H1 (cell line): ENCODE results near the gene ANK3. TPM values are rescaled to one million over a fixed set of nuclear protein-coding genes. Genes with fewer than 3 reads are reported as not detected.

ENCODE experiments used
- CTBP2 ChIP-seq: IDR thresholded peaks from 2 replicates; pipeline ENCODE4 v1.7.0; 2011; ENCODE audit warnings: borderline replicate concordance, mild to moderate bottlenecking, moderate library complexity, mixed read lengths, low read length; ENCODE audit not compliant: insufficient read depth, insufficient read length
- EP300 ChIP-seq, 2 experiments: IDR thresholded peaks; 1 replicate in 1 of 2; 2 replicates in 1 of 2; pipeline ENCODE4 v1.6.1; 2011 to 2012; ENCODE audit warnings: low read depth in 2 of 2, low read length in 2 of 2, mild to moderate bottlenecking in 2 of 2, borderline replicate concordance in 1 of 2, inconsistent platforms in 1 of 2, moderate library complexity in 1 of 2
- RBBP5 ChIP-seq: IDR thresholded peaks from 2 replicates; pipeline ENCODE4 v1.7.1; 2012; ENCODE audit warnings: low read depth, mild to moderate bottlenecking, inconsistent platforms, low read length, moderate library complexity, borderline replicate concordance
- SP2 ChIP-seq: IDR thresholded peaks from 2 replicates; pipeline ENCODE4 v1.6.1; 2012; ENCODE audit warnings: mild to moderate bottlenecking, low read length, inconsistent platforms
- polyA plus RNA-seq, 7 experiments: library from polyadenylated mRNA; depleted of rRNA in 3 of 7; stranded (reverse) in 5 of 7; unstranded in 2 of 7; fragments of >200 nt in 5 of 7; fragments of 200-250 nt in 2 of 7; gene quantifications; 1 replicate in 5 of 7; 2 replicates in 1 of 7; 4 replicates in 1 of 7; pipeline versions ENCODE4 v1.2.1 to v1.2.3, GENCODE V29; 2011 to 2013; ENCODE audit warnings: missing spikeins in 2 of 7, mixed read lengths in 2 of 7
- total RNA-seq: library from RNA; stranded (reverse); fragmentation: NEBNext Ultra II Directional; extraction: Animal tissue kit (Norgen Biotek cat#: 25700); gene quantifications from 2 replicates; pipeline ENCODE4 v1.2.1, GENCODE V29; 2021
- TF ChIP-seq, protein P1 (sequence below): fragments of 300-600 bp; sonication (generic); IDR thresholded peaks from 2 replicates; pipeline ENCODE4 v1.7.1; 2012; ENCODE audit warnings: low read length, moderate library complexity, mild to moderate bottlenecking, inconsistent platforms; ENCODE audit not compliant: insufficient replicate concordance

Gene ANK3
- total and polyA plus RNA-seq, 2 of the 8 experiments (the other 6 are each of a cell fraction or from before 2014, with no cell fraction given) = 18.1 to 67.9 TPM

DNA sequence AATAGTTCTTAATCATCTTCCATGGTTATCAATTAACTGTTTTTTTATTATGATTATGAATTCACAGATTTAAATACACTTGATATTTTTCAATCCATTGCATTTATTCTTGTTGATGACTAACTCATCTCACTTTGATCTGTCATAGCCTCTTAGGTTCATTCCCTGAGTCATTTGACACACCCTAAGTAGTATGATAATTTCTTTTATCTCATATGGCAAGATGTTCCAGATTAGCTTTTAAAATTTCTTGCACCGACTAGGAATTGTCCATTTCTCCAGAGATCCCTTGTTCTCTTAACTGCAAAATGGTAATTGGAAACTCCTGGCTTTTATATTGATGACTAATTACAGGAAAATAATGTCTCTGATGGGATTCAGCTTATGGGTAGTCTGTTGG, 395.7 kb downstream of the ANK3 start (continued):
- TF ChIP-seq, protein P1, sequence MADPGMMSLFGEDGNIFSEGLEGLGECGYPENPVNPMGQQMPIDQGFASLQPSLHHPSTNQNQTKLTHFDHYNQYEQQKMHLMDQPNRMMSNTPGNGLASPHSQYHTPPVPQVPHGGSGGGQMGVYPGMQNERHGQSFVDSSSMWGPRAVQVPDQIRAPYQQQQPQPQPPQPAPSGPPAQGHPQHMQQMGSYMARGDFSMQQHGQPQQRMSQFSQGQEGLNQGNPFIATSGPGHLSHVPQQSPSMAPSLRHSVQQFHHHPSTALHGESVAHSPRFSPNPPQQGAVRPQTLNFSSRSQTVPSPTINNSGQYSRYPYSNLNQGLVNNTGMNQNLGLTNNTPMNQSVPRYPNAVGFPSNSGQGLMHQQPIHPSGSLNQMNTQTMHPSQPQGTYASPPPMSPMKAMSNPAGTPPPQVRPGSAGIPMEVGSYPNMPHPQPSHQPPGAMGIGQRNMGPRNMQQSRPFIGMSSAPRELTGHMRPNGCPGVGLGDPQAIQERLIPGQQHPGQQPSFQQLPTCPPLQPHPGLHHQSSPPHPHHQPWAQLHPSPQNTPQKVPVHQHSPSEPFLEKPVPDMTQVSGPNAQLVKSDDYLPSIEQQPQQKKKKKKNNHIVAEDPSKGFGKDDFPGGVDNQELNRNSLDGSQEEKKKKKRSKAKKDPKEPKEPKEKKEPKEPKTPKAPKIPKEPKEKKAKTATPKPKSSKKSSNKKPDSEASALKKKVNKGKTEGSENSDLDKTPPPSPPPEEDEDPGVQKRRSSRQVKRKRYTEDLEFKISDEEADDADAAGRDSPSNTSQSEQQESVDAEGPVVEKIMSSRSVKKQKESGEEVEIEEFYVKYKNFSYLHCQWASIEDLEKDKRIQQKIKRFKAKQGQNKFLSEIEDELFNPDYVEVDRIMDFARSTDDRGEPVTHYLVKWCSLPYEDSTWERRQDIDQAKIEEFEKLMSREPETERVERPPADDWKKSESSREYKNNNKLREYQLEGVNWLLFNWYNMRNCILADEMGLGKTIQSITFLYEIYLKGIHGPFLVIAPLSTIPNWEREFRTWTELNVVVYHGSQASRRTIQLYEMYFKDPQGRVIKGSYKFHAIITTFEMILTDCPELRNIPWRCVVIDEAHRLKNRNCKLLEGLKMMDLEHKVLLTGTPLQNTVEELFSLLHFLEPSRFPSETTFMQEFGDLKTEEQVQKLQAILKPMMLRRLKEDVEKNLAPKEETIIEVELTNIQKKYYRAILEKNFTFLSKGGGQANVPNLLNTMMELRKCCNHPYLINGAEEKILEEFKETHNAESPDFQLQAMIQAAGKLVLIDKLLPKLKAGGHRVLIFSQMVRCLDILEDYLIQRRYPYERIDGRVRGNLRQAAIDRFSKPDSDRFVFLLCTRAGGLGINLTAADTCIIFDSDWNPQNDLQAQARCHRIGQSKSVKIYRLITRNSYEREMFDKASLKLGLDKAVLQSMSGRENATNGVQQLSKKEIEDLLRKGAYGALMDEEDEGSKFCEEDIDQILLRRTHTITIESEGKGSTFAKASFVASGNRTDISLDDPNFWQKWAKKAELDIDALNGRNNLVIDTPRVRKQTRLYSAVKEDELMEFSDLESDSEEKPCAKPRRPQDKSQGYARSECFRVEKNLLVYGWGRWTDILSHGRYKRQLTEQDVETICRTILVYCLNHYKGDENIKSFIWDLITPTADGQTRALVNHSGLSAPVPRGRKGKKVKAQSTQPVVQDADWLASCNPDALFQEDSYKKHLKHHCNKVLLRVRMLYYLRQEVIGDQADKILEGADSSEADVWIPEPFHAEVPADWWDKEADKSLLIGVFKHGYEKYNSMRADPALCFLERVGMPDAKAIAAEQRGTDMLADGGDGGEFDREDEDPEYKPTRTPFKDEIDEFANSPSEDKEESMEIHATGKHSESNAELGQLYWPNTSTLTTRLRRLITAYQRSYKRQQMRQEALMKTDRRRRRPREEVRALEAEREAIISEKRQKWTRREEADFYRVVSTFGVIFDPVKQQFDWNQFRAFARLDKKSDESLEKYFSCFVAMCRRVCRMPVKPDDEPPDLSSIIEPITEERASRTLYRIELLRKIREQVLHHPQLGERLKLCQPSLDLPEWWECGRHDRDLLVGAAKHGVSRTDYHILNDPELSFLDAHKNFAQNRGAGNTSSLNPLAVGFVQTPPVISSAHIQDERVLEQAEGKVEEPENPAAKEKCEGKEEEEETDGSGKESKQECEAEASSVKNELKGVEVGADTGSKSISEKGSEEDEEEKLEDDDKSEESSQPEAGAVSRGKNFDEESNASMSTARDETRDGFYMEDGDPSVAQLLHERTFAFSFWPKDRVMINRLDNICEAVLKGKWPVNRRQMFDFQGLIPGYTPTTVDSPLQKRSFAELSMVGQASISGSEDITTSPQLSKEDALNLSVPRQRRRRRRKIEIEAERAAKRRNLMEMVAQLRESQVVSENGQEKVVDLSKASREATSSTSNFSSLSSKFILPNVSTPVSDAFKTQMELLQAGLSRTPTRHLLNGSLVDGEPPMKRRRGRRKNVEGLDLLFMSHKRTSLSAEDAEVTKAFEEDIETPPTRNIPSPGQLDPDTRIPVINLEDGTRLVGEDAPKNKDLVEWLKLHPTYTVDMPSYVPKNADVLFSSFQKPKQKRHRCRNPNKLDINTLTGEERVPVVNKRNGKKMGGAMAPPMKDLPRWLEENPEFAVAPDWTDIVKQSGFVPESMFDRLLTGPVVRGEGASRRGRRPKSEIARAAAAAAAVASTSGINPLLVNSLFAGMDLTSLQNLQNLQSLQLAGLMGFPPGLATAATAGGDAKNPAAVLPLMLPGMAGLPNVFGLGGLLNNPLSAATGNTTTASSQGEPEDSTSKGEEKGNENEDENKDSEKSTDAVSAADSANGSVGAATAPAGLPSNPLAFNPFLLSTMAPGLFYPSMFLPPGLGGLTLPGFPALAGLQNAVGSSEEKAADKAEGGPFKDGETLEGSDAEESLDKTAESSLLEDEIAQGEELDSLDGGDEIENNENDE = no peak
- no peak for TF ChIP-seq CTBP2
- no peak for TF ChIP-seq EP300 (IDR thresholded peaks at IDR 0.05; ENCODE audit: borderline replicate concordance in 1 of 2, low read depth in 2 of 2, low read length in 2 of 2)
- no peak for TF ChIP-seq RBBP5
- no peak for TF ChIP-seq SP2
